Epithelial cell of esophagus (primary cell): ENCODE data around the gene GPI.

Source experiments
- DNase-seq: peaks from one replicate; pipeline ENCODE4 v3.0.0; 2010; ENCODE audit warnings: low read depth
- H3K4me3 ChIP-seq: 2 replicates; pipeline ENCODE4 v1.5.1; 2011; ENCODE audit warnings: mild to moderate bottlenecking, low read length, control low read depth
- TF ChIP-seq, protein P1 (sequence below): IDR thresholded peaks from 2 replicates; pipeline ENCODE4 v1.5.1; 2011; ENCODE audit warnings: low read depth, mild to moderate bottlenecking, low read length, control low read depth, inconsistent platforms; ENCODE audit not compliant: insufficient read depth; ENCODE audit errors: missing control alignments

Gene GPI

GRCh38 chr19:34411216-34411615 is 46.2 kb downstream of the GPI start:
- H3K4me3 ChIP-seq, result no peak overlapping the region
- TF ChIP-seq, protein P1, sequence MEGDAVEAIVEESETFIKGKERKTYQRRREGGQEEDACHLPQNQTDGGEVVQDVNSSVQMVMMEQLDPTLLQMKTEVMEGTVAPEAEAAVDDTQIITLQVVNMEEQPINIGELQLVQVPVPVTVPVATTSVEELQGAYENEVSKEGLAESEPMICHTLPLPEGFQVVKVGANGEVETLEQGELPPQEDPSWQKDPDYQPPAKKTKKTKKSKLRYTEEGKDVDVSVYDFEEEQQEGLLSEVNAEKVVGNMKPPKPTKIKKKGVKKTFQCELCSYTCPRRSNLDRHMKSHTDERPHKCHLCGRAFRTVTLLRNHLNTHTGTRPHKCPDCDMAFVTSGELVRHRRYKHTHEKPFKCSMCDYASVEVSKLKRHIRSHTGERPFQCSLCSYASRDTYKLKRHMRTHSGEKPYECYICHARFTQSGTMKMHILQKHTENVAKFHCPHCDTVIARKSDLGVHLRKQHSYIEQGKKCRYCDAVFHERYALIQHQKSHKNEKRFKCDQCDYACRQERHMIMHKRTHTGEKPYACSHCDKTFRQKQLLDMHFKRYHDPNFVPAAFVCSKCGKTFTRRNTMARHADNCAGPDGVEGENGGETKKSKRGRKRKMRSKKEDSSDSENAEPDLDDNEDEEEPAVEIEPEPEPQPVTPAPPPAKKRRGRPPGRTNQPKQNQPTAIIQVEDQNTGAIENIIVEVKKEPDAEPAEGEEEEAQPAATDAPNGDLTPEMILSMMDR, result no peak
- DNase-seq, result no peak

DNA sequence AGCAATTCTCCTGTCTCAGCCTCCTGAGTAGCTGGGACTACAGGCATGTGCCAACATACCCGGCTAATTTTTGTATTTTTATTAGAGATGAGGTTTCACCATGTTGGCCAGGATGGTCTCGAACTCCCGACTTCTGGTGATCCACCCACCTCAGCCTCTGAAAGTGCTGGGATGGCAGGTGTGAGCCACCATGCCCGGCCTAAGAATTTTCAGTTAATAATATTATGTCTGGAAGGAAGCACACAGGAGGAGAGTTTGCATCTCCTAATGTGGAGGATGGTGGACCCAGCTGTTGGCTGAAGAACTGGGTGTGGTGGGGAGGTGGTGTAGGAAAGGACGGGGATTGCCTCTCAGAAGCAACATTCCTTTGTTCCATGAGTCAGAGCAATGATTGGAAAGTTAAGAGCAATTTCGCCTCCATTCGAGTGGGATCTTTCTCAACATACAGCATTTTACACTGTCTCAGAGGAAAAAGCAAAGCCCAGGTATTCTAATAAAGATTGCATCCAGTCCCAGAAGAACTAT is 51.1 kb downstream of the GPI start:
- H3K4me3 ChIP-seq, result no peak overlapping the region
- TF ChIP-seq, protein P1, result no peak
- peak; percentile 52 for DNase-seq

DNA sequence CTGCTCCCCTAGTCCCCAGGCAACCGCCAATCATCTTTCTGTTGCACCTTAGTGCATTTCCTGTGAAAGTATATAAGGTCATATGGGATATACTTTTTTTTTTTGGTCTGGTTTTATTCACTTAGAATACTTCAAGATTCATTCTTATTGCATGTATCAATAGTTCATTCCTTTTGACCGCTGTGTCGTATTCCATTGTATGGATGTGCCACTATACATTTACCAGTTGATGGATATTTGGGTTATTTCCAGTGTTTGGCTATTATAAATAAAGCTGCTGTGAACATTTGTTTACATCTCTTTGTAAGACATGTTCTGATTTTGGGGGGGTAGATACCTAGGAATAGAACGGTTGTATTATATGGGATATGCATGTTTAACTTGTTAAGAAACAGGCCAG is 53.3 kb downstream of the GPI start:
- no peak overlapping the region for H3K4me3 ChIP-seq
- DNase-seq, result no peak
- TF ChIP-seq, protein P1, result no peak

DNA sequence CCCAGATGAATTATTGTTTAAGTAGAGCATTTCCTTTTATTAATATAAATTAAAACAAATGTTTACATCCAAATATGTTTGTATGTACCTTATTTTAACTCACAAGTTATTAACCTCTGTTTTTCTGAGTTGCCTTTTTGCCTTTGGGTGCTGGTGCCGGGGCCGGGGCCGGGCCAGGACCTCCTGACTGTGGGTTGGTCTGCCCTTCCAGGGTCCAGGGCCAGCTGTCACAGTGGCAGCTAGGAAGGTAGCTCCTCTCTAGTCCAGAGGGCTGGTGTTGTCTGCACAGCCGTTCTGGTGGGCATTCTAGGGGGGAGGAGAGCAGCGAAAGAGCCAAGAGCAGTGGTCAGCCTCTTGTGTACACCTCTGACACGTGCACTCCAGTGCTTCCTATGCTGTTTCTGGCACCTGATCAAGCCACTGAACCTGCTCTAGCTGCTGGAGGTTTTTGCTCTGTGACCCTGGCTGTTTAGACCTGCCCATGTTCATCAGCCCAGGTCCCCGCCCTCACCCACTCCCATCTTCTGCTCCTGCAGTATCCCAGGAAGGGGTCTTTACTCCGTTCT is 61.2 kb downstream of the GPI start:
- DNase-seq, result no peak
- TF ChIP-seq, protein P1, result no peak

GRCh38 chr19:34428549-34429285 is 63.7 kb downstream of the GPI start:
- peak; percentile 58 for DNase-seq
- peak overlapping the region; percentile 84 for H3K4me3 ChIP-seq
- TF ChIP-seq, protein P1, result no peak

More for the DNA sequence above, 61.2 kb downstream of the GPI start:
- no peak overlapping the region for H3K4me3 ChIP-seq

- DNase-seq, result no peak
- TF ChIP-seq, protein P1, result no peak
- peak overlapping the region; percentile 84 for H3K4me3 ChIP-seq
These were observed 64.6 kb downstream of the GPI start for GRCh38 chr19:34429553-34429952.
